ENCODE data around the gene RGS6.

DNA sequence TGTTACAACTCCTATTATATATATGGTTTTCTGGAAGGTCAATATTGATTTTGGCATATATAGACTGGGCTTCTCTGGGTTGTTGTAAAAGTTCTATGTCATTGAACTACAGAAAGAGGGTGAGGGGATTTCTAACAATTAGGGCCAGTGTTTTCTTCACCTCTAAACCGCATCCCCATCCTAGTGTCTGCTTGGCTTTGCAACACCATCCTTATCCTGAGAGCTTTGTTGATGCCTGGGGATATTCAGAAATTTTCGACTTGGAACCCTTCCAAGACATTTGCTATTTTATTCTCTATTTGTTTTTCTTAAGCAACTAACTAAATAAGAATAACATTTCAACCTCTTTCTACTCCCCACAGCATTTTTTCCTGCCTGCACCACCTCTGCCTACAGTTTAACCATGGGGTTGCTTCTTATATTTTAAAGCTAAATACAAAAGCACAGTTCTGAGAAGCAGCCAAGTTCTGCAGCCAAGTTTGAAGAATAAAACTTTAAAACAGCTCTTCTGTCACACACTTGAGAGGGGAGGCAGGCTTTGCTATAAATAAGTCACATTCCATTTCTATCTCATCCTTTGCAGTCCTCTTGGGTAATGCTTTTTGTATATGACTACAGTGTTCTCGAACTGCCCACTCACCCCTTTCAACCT lies 53.4 kb downstream of the RGS6 start:
- TF ChIP-seq POLR2A (IDR thresholded peaks at IDR 0.05; ENCODE audit: low read depth, low read length), result no peak
- TF ChIP-seq TAF1 (IDR thresholded peaks at IDR 0.05; ENCODE audit: low read depth, low read length), result no peak
